ENCODE data around the gene PDE4A.
"Not testable (repeated sequence)": the region's sequence is repeated elsewhere in the genome, so short reads cannot be mapped to it uniquely, and the experiment has no call there.

PDE4A gene

DNA sequence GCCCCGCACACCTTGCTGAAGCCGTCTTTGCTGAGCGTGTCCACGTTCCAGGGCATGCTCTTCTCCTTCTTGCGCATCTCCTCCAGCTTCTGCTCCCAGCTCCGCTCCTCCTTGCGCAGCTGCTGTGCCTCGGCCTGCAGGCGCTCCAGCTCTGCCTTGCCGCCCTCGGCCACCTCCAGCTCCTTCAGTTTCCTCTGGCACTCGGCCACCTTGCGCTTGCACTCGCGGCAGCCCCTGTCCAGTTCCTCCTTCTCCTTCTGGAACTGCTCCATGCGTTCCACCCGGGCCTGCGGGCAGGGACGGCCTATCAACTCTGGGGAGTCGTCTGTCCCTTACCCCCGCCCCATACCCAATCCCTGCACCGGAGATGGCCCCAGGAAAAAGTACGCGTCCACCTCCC lies 24.4 kb upstream of the PDE4A start (continued):
- TF ChIP-seq ZNF565 (CRISPR knock-in tag; conservative IDR thresholded peaks at IDR 0.05; ENCODE audit: low read depth), result no peak
- no peak for TF ChIP-seq ARNTL (CRISPR knock-in tag; IDR thresholded peaks at IDR 0.05; ENCODE audit: borderline replicate concordance, low read depth)
- TF ChIP-seq, protein P1, sequence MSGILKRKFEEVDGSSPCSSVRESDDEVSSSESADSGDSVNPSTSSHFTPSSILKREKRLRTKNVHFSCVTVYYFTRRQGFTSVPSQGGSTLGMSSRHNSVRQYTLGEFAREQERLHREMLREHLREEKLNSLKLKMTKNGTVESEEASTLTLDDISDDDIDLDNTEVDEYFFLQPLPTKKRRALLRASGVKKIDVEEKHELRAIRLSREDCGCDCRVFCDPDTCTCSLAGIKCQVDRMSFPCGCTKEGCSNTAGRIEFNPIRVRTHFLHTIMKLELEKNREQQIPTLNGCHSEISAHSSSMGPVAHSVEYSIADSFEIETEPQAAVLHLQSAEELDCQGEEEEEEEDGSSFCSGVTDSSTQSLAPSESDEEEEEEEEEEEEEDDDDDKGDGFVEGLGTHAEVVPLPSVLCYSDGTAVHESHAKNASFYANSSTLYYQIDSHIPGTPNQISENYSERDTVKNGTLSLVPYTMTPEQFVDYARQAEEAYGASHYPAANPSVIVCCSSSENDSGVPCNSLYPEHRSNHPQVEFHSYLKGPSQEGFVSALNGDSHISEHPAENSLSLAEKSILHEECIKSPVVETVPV (CRISPR knock-in tag; IDR thresholded peaks at IDR 0.05), result no peak
- no peak for TF ChIP-seq ZFP3 (CRISPR knock-in tag; IDR thresholded peaks at IDR 0.05)
- TF ChIP-seq ZNF8 (CRISPR knock-in tag; IDR thresholded peaks at IDR 0.05), result no peak
- TF ChIP-seq TCF4 (CRISPR knock-in tag; IDR thresholded peaks at IDR 0.05; ENCODE audit: borderline replicate concordance), result no peak

DNA sequence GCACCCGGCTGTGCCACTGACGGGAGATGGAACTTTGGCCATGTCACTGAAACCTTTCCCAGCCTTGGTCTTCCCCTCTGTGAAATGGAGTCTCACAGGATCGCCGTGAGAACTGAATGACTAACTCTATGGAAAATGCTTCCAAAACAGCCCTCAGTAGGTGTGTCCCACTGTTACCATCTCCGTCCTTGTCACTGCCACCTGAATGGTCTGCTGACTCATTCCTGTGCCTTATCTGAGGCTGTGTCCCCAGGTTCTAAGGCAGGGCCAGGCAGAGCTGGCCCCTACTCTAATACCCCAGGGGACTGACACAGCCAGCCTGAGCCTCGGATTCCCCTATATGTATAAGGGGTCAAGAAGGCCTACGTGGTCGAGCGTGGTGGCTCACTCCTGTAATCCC lies 21.5 kb upstream of the PDE4A start:
- TF ChIP-seq PPARA (CRISPR knock-in tag; IDR thresholded peaks at IDR 0.05; ENCODE audit: borderline replicate concordance) (no peak), ZNF565 (CRISPR knock-in tag; conservative IDR thresholded peaks at IDR 0.05; ENCODE audit: low read depth) (no peak), ISL1 (CRISPR knock-in tag; IDR thresholded peaks at IDR 0.05) (no peak), ZC3H10 (CRISPR knock-in tag; IDR thresholded peaks at IDR 0.05) (no peak), TOX (CRISPR knock-in tag; IDR thresholded peaks at IDR 0.05; ENCODE audit: borderline replicate concordance) (no peak), ZNF70 (CRISPR knock-in tag; IDR thresholded peaks at IDR 0.05) (no peak), RARB (CRISPR knock-in tag; IDR thresholded peaks at IDR 0.05) (no peak), ZNF8 (CRISPR knock-in tag; IDR thresholded peaks at IDR 0.05) (no peak), GLIS3 (CRISPR knock-in tag; IDR thresholded peaks at IDR 0.05) (no peak), ESRRG (CRISPR knock-in tag; IDR thresholded peaks at IDR 0.05) (no peak), SNAI2 (CRISPR knock-in tag; IDR thresholded peaks at IDR 0.05) (no peak), BACH2 (CRISPR knock-in tag; IDR thresholded peaks at IDR 0.05; ENCODE audit: borderline replicate concordance) (no peak), CSDC2 (CRISPR knock-in tag; IDR thresholded peaks at IDR 0.05) (no peak), ZFP30 (CRISPR knock-in tag; IDR thresholded peaks at IDR 0.05) (no peak), ZFP3 (CRISPR knock-in tag; IDR thresholded peaks at IDR 0.05) (no peak), OSR1 (CRISPR knock-in tag; IDR thresholded peaks at IDR 0.05) (no peak), TCF4 (CRISPR knock-in tag; IDR thresholded peaks at IDR 0.05; ENCODE audit: borderline replicate concordance) (no peak)
- TF ChIP-seq, protein P2, sequence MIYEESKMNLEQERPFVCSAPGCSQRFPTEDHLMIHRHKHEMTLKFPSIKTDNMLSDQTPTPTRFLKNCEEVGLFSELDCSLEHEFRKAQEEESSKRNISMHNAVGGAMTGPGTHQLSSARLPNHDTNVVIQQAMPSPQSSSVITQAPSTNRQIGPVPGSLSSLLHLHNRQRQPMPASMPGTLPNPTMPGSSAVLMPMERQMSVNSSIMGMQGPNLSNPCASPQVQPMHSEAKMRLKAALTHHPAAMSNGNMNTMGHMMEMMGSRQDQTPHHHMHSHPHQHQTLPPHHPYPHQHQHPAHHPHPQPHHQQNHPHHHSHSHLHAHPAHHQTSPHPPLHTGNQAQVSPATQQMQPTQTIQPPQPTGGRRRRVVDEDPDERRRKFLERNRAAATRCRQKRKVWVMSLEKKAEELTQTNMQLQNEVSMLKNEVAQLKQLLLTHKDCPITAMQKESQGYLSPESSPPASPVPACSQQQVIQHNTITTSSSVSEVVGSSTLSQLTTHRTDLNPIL (CRISPR knock-in tag; IDR thresholded peaks at IDR 0.05; ENCODE audit: low read depth), result no peak
- TF ChIP-seq, protein P3, sequence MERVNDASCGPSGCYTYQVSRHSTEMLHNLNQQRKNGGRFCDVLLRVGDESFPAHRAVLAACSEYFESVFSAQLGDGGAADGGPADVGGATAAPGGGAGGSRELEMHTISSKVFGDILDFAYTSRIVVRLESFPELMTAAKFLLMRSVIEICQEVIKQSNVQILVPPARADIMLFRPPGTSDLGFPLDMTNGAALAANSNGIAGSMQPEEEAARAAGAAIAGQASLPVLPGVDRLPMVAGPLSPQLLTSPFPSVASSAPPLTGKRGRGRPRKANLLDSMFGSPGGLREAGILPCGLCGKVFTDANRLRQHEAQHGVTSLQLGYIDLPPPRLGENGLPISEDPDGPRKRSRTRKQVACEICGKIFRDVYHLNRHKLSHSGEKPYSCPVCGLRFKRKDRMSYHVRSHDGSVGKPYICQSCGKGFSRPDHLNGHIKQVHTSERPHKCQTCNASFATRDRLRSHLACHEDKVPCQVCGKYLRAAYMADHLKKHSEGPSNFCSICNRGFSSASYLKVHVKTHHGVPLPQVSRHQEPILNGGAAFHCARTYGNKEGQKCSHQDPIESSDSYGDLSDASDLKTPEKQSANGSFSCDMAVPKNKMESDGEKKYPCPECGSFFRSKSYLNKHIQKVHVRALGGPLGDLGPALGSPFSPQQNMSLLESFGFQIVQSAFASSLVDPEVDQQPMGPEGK (CRISPR knock-in tag; IDR thresholded peaks at IDR 0.05; ENCODE audit: borderline replicate concordance), result no peak
- TF ChIP-seq, protein P4, sequence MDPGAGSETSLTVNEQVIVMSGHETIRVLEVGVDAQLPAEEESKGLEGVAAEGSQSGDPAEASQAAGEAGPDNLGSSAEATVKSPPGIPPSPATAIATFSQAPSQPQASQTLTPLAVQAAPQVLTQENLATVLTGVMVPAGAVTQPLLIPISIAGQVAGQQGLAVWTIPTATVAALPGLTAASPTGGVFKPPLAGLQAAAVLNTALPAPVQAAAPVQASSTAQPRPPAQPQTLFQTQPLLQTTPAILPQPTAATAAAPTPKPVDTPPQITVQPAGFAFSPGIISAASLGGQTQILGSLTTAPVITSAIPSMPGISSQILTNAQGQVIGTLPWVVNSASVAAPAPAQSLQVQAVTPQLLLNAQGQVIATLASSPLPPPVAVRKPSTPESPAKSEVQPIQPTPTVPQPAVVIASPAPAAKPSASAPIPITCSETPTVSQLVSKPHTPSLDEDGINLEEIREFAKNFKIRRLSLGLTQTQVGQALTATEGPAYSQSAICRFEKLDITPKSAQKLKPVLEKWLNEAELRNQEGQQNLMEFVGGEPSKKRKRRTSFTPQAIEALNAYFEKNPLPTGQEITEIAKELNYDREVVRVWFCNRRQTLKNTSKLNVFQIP (CRISPR knock-in tag; IDR thresholded peaks at IDR 0.05; ENCODE audit: borderline replicate concordance, low read depth), result no peak
- ATAC-seq, result no peak

DNA sequence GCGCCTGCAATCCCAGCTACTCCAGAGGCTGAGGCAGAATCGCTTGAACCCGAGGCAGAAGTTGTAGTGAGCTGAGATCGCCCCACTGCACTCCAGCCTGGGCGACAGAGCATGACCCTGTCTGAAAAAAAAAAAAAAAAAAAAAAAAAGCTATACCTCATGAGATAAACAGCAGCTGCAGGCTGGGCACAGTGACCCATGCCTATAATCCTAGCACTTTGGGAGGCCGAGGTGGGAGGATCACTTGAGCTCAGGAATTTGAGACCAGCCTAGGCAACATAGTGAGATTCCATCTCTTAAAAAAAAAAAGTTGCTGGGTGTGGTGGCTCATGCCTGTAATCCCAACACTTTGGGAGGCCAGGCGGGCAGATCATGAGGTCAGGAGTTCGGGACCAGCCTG lies 21.0 kb upstream of the PDE4A start:
- ATAC-seq, result not testable (repeated sequence)

DNA sequence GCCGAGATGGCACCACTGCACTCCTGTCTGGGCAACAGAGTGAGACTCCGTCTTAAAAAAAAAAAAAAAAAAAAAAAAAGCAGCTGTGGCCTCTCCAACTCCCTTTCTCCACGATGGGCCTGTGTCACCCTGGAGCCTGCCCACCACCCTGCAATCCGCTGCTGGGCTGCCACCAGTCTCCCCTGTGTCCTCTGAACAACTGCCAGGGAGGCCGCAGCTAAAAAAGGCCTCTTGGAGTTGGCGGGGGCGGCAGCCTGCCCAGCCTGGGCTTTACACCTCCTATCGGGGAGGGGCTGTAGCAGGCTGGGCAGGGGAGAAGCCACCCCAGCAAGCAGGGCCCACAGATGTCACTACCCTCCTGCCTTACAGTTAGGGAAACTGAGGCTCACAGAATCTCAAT lies 20.5 kb upstream of the PDE4A start:
- no peak for ATAC-seq
- TF ChIP-seq ISL1 (CRISPR knock-in tag; IDR thresholded peaks at IDR 0.05), result no peak
- no peak for TF ChIP-seq ZC3H10 (CRISPR knock-in tag; IDR thresholded peaks at IDR 0.05)
- TF ChIP-seq ESRRG (CRISPR knock-in tag; IDR thresholded peaks at IDR 0.05), result no peak
- TF ChIP-seq, protein P3 (CRISPR knock-in tag; IDR thresholded peaks at IDR 0.05; ENCODE audit: borderline replicate concordance), result no peak
- no peak for TF ChIP-seq RARB (CRISPR knock-in tag; IDR thresholded peaks at IDR 0.05)
- TF ChIP-seq BACH2 (CRISPR knock-in tag; IDR thresholded peaks at IDR 0.05; ENCODE audit: borderline replicate concordance), result no peak
- TF ChIP-seq TOX (CRISPR knock-in tag; IDR thresholded peaks at IDR 0.05; ENCODE audit: borderline replicate concordance), result no peak
